NCI-H1092 (cell line): ENCODE measurements around the gene XYLT2.
"Not testable (repeated sequence)": the region's sequence is repeated elsewhere in the genome, so short reads cannot be mapped to it uniquely, and the experiment has no call there.

ENCODE experiments used
- DNase-seq: peaks from one replicate; lab custom pipeline; 2025; lab: John Stamatoyannopoulos, UW

XYLT2 gene

DNA sequence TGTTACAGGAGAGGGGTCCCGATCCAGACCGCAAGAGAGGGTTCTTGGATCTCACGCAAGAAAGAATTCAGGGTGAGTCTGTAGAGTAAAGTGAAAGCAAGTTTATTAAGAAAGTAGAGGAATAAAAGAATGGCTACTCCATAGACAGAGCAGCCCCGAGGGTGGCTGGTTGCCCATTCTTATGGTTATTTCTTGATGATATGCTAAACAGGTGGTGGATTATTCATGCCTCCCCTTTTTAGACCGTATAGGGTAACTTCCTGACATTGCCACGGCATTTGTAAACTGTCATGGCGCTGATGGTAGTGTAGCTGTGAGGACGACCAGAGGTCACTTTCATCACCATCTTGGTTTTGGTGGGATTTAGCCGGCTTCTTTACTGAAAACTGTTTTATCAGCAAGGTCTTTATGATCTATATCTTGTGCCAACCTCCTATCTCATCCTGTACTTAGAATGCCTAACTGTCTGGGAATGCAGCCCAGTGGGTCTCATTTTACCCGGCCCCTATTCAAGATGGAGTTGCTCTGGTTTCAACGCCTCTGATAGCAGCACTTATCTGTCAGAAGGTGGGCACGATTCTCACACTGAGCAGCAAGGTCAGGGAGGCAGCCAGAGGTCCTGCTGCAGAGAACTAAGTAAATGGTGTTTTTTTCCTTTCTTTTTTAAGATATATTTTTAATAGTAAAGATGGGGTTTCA lies 26.5 kb upstream of the XYLT2 start:
- DNase-seq, result no peak

DNA sequence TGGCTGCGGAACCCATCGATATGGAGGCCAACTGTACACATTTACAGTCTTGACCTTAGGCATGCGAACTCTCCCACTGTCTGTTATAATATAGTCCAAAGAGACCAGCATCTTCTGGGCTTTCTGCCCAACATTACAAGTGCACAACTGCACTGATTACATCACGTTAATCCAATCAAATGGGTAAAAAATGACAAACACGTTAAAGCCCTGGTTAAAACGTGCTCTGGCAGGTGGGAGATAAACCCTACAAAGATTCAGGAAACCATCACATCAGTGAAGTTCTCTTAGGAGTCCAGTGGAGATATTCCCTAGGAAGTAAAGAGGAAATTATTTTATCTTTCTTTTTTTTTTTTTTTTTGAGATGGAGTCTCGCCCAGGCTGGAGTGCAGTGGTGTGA lies 23.7 kb upstream of the XYLT2 start:
- DNase-seq, result no peak

DNA sequence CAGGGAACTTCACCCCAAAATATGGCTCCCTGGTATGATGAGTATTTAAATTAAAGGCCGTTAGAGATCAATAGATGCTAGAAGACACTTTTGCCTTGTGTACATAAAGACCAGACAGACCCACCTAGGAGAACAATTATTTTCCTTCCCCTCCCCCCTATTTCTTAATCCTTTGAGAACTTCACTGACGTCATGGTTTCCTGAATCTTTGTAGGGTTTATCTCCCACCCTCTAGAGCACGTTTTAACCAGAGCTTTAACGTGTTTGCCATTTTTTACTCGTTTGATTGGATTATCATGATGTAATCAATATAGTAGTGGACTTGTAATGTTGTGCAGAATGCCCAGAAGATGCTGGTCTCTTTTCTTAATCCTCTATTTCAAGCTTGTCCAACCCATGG lies 22.9 kb upstream of the XYLT2 start:
- no peak for DNase-seq

- DNase-seq, result no peak
These were observed 20.0 kb upstream of the XYLT2 start for GRCh38 chr17:50325906-50326305.

DNA sequence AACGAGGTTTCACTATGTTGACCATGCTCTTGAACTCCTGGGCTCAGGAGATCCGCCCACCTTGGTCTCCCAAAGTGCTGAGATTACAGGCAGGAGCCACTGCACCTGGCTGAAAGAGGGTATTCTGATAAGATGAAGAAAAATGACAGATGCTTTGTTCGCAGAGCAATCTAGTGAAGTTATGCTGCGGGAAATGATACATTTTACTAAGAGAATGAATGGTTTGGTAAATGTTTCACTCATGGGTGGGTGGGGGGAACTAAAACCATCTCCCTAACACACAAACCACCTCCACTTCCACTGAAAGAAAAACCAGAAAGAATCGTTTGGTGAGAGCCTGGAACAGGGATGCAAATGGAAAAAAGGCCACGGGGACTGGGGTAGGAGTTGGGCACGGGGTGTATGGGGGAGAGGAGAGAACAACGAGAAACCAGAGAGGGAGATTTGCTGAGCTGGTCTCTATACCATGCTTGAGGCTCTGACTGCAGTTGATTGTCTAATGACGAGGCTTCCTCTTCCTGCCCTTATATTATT lies 19.0 kb upstream of the XYLT2 start:
- no peak for DNase-seq

GRCh38 chr17:50328363-50329325 lies 17.3 kb upstream of the XYLT2 start:
- no peak for DNase-seq

- DNase-seq, result no peak
These were observed 16.2 kb upstream of the XYLT2 start for GRCh38 chr17:50329716-50330115.

DNA sequence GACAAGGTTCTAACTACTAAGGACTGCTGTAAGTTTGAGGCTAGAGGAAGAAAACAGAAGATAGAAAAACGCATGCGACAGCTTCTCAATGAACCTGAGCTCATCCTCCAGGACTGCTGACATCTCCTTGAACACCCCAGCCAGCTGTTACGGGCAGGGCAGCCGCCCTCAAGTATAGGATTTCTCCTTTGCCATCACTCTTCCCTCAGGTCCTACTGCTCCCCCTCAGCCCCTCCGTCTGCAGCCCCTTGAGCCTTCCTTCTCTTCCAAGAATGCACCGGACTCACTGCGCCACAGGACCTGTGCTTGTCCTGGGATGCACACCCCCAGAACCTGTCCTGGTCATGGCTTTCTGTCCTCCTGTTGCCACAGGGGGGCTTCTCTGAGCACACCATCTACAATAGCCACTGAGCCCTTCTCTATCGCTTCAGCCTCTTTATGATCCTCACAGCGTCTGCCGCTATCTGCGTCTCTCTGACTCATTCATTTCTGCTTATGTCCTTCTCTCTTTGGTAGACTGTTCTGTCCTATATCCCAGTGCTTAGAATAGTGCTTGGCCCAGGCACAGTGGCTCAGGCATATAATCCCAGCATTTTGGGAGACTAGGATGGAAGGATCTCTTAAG lies 15.7 kb upstream of the XYLT2 start:
- no peak for DNase-seq

GRCh38 chr17:50331085-50331791 lies 14.7 kb upstream of the XYLT2 start:
- DNase-seq, result no peak

DNA sequence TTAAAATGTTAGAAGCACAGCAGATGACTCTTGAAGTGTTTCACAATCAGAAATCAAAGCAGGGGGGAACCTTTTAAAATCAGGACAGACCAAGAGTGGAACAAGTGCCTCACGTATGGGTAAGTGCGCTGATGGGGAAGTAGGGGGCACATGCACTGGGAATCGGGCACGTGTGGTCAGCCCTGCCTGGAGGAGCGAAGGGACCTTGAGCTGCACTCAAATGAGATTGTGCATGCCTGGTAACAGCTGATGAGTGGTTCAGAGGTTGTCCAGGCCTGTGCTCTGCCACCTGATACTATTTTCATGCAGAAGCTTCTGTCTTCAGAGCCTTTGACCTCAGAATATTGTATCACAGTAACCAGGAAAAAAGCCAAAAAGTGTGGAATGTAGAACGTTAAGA lies 13.7 kb upstream of the XYLT2 start:
- no peak for DNase-seq

DNA sequence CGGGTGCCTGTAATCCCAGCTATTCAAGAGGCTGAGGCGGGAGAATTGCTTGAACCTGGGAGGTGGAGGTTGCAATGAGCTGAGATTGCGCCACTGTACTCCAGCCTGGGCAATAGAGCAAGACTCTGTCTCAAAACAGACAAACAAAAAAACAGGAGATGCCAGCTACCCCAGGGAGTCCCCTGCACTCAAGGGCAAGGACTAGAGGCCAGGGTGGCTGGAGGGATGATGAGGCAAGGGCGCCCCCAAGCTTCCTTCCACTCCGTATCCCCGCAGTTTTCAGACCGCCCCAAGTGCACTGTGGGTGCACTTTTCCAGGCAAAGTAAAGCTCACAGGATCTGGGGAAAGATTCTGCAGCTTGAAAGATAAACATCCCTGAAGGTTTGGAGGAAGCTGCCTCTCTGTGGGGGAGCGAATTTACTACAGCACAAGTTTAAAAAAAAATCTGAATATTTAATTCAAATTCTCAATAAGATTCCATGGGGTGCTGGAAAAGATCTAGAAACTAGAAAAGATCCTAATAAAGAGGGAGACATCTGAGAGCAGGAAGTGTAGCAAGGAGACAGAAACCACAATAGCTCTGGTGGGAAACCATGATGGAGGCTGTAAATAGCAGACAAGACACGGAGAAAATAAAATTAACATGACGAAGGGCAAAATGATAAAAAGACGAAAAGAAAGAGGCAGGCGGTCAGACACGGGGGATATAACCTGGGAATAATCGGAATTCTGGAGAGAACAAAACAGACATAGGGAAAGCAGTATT lies 12.5 kb upstream of the XYLT2 start:
- not testable (repeated sequence) for DNase-seq

GRCh38 chr17:50337956-50338355 lies 8.0 kb upstream of the XYLT2 start:
- no peak for DNase-seq

GRCh38 chr17:50338645-50339044 lies 7.3 kb upstream of the XYLT2 start:
- no peak for DNase-seq

GRCh38 chr17:50339381-50339780 lies 6.5 kb upstream of the XYLT2 start:
- no peak for DNase-seq

DNA sequence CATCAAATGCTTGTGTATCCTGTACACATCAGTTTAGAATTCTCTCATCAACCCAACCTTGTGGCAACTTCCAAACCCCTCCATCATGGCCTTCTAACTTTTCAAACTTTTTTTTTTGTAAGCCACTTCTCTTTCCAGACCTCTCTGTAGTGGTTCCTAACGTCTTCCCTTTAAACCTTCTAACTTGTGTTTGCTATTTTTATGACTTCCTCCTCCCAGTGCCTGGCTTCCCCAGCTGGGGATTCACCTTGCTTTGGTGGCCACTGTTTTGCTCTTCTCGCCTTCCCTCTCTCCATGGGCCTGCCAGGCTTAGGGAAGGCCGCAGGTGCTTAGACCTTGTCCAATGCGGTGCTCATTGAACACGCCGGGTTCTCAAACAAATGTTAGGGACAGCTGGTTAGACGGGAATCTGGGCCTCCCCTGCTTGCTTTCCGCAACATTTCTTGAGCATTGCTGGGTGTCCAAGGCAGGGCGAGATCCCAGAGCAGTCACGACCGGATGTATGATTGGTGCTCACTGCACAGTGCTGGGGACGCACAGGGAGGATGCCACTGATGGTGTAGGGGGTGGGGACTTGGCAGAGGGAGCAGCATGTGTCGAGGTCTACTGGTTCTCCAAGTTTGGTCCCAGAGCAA lies 1.1 kb upstream of the XYLT2 start:
- DNase-seq, result no peak

- no peak for DNase-seq
These were observed 589 bp downstream of the XYLT2 start for GRCh38 chr17:50346313-50347116.

- DNase-seq, result no peak
These were observed 1.4 kb downstream of the XYLT2 start for GRCh38 chr17:50347117-50347893.

GRCh38 chr17:50347894-50348291 lies 2.0 kb downstream of the XYLT2 start:
- DNase-seq, result no peak
